Left lung (tissue), 10 donors: ENCODE measurements around the gene PERP. TPM values are rescaled to one million over a fixed set of nuclear protein-coding genes. Genes with fewer than 3 reads are reported as not detected.

Source experiments
- ATAC-seq: fragments of 200-7000 bp; cut with Tn5 transposase; one replicate; pipeline ENCODE4 v1.9.1; 2020; ENCODE audit warnings: moderate library complexity
- DNase-seq, 4 donors: peaks; one replicate each; pipeline ENCODE4 v3.0.0-alpha.2; 2013 to 2020
- H3K27ac ChIP-seq, 2 donors: fragments of 200-600 bp; sonication (generic) in 1 of 2; one replicate each; pipeline versions ENCODE4 v1.5.0 to v1.8.0; 2020 to 2021
- H3K27me3 ChIP-seq, 2 donors: fragments of 200-600 bp; sonication (generic) in 1 of 2; one replicate each; pipeline versions ENCODE4 v1.5.0 to v1.8.0; 2020 to 2021
- H3K36me3 ChIP-seq, 2 donors: fragments of 200-600 bp; sonication (generic) in 1 of 2; one replicate each; pipeline versions ENCODE4 v1.5.0 to v1.8.0; 2020 to 2021
- H3K4me1 ChIP-seq, 2 donors: fragments of 200-600 bp; one replicate each; pipeline ENCODE4 v1.8.0; 2021
- H3K4me3 ChIP-seq, 2 donors: fragments of 200-600 bp; sonication (generic) in 1 of 2; one replicate each; pipeline versions ENCODE4 v1.5.0 to v1.8.0; 2020 to 2021; ENCODE audit warnings: mild to moderate bottlenecking in 1 of 2
- H3K9me3 ChIP-seq, 2 donors: fragments of 200-600 bp; sonication (generic) in 1 of 2; one replicate each; pipeline versions ENCODE4 v1.5.0 to v1.8.0; 2020 to 2021
- intact Hi-C, 2 donors: fragments of 100-400 bp; cut with DNase I; formaldehyde crosslinking; loops; one replicate each; pipeline versions ENCODE4 v1.11.2 to v1.14.2; 2022
- polyA plus RNA-seq, 6 donors: library from polyadenylated mRNA; unstranded; fragments of 120-200 nt; gene quantifications; one replicate each; pipeline ENCODE4 v1.2.1, GENCODE V29; 2013; ENCODE audit not compliant: insufficient read length in 6 of 6
- total RNA-seq, 2 donors: library from RNA; stranded (reverse); fragmentation: NEBNext Ultra II Directional; extraction: Animal tissue kit (Norgen Biotek cat#: 25700); gene quantifications; one replicate each; pipeline ENCODE4 v1.2.1, GENCODE V29; 2021
- TF ChIP-seq, protein P1 (sequence below), 2 donors: fragments of 200-600 bp; sonication (generic) in 1 of 2; IDR thresholded peaks; one replicate each; pipeline versions ENCODE4 v1.5.0 to v1.8.0; 2021; ENCODE audit warnings: antibody characterized with exemption in 2 of 2
- donor health status: DM: no; HTN: yes; CAD: no.
- donor health status: DM: no; HTN: no; CAD: no.

Gene PERP
- total and polyA plus RNA-seq, 8 donors = 22.7 to 64.9 (median 25.9) TPM

DNA sequence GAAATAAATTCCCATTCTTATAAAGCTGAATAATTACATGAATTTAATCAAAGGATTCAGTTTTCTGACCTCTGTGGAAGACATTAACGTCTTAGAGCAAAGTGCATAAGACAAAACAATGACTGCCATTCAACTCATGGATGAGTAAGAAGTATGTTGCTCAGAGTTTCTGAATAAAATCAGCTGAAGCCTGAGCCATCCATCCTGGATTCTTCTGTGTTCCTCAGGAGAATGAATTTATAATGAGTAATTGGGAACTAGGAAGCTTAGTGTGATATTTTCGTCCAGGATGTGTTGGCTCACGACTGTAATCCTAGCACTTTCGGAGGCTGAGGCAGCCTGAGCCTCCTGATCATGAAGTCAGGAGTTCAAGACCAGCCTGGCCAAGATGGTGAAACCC is 62.8 kb downstream of the PERP start:
- DNase-seq = no peak
- no peak overlapping the region for H3K4me3 ChIP-seq
- TF ChIP-seq, protein P1, sequence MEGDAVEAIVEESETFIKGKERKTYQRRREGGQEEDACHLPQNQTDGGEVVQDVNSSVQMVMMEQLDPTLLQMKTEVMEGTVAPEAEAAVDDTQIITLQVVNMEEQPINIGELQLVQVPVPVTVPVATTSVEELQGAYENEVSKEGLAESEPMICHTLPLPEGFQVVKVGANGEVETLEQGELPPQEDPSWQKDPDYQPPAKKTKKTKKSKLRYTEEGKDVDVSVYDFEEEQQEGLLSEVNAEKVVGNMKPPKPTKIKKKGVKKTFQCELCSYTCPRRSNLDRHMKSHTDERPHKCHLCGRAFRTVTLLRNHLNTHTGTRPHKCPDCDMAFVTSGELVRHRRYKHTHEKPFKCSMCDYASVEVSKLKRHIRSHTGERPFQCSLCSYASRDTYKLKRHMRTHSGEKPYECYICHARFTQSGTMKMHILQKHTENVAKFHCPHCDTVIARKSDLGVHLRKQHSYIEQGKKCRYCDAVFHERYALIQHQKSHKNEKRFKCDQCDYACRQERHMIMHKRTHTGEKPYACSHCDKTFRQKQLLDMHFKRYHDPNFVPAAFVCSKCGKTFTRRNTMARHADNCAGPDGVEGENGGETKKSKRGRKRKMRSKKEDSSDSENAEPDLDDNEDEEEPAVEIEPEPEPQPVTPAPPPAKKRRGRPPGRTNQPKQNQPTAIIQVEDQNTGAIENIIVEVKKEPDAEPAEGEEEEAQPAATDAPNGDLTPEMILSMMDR (IDR thresholded peaks at IDR 0.05) = no peak
- intact Hi-C loops = no loop called here
- H3K36me3 ChIP-seq = no peaks in the 10 kb centered on the region
- no peaks in the 10 kb centered on the region for H3K4me1 ChIP-seq
- H3K9me3 ChIP-seq = peaks cover 0 to 6% of the 10 kb centered on the region in 2 donors
- ATAC-seq = no peak
- no peaks in the 10 kb centered on the region for H3K27me3 ChIP-seq
- no peak overlapping the region for H3K27ac ChIP-seq

Other genes starting within 250 kb of the PERP start
- 100 to 1,000 TPM in 1 of 2 donors, 10 to 100 TPM in 1; 22.6 to 102 TPM for gene TNFAIP3, start 240.2 kb downstream of the PERP start, total RNA-seq
- gene TNFAIP3, start 240.2 kb downstream of the PERP start, polyA plus RNA-seq = 10 to 100 TPM; 14.6 to 19.2 (median 15.4) TPM
- gene ARFGEF3, start 54.5 kb upstream of the PERP start, total RNA-seq = 10 to 100 TPM; 16.9 to 22.6 TPM
- 1 to 10 TPM; 5.8 to 9.3 (median 7.2) TPM for gene ARFGEF3, start 54.5 kb upstream of the PERP start, polyA plus RNA-seq
- gene PBOV1, start 111.1 kb upstream of the PERP start, total RNA-seq = not detected
- gene PBOV1, start 111.1 kb upstream of the PERP start, polyA plus RNA-seq = under 1 TPM in 5 of 6 donors, not detected in 1; 0.06 to 0.18 (median 0.11) TPM